ENCODE measurements around the gene HIGD1A.

- TF ChIP-seq CTCF (conservative IDR thresholded peaks at IDR 0.05; ENCODE audit: low read length) (no peak), EZH2phosphoT487 (IDR thresholded peaks at IDR 0.05; ENCODE audit: borderline replicate concordance, low read depth, low read length) (no peak)
These were observed 22.7 kb upstream of the HIGD1A start for GRCh38 chr3:42827023-42827422.

All from OCI-LY7 (cell line).